Measurements from ENCODE around the gene ZNF496.

The ZNF496 gene

DNA sequence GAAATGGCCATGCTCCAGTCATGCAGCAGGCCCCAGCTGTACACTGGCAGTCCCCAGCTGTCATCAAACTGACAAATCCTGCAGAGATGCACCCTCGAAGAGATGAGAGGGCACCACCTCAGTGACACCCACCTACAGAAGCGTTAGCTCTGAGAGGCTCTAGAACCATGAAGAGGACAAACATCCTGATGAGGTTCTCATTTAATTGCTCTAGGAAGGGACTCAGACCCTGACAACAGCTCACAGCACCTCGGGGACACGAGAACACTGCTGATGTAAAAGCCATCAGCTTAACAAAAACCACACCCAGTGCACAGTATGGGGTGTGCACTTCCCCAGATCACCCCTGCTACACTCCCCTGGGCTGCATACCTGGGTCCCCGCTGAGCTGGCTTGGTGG is 3.4 kb downstream of the ZNF496 start:
- DNase-seq (ENCODE audit: low read depth), result no peak

DNA sequence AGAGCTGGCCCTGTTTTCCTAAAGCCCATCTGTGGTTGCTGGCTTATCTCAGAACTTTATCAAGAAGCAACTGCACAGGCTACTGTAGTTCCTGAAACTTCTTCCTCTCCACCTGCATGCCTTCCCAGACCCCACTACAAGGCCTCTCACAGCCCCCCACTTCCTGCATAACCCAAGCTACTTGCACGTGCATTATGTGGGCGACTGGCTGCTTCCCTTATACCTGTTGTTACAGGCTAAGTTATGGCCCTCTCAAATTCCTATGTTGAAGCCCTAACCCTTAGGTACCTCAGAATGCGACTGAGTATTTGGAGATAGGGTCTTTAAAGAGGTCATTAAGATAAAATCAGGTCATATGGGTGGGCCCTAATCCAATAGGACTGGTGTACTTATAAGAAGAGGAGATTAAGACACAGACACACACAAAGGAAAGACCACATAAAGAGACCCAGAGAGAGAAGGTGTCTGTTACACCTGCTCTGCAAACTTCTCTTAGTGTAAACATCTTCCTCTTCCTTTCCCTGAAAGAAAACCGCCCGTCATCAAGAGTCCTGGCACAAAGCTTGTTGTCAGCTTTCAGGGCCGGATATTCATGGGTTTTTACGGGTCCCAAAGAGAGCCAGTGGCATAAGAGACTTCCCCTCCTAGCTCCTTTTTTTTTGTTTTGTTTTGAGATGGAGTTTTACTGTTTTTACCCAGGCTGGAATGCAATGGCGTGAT is 5.1 kb downstream of the ZNF496 start:
- no peak for DNase-seq (ENCODE audit: low read depth)

DNA sequence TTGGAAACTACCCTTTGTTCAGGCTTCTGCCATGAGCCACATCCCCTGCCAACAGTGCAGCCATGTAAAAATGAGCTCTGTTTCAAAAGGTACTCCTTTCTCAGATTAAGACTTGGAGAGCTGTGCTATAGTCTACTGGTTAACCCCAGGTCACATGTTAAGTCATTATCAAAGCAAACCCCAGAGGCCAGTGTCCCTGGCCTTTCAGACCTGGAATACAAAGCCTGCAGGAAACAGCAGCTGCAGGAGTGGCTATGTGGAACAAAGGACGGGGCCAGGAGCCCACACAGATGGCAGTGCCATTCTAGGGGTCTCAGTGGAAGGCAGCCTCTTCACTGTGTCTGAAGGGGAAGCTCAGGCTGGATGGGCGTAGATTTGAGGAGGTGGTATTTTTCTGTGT is 6.7 kb downstream of the ZNF496 start:
- DNase-seq (ENCODE audit: low read depth), result no peak

DNA sequence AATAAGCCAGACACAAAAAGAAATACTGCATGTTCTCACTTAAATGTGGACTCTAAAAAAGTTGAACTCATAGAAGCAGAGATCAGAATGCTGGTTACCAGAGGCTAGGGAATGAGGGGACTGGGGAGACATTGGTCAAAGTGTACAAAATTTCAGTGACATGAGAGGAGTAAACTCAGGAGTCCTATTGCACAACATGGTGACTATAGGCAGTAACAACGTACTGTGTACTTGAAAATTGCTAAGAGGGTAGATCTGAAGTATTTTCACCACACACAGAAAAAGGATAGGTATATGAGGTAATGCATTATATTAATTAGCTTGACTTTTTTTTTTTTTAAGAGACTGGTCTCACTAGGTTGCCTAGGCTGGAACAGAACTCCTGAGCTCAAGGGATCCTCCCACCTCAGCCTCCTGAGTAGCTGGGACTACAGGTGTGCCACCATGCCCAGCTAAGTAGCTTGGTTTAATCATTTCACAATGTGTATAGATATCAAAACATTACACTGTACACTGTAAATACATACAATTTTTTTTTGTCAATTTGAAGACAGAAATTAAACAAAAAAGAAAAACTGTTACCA is 7.4 kb downstream of the ZNF496 start:
- no peak for DNase-seq (ENCODE audit: low read depth)

DNA sequence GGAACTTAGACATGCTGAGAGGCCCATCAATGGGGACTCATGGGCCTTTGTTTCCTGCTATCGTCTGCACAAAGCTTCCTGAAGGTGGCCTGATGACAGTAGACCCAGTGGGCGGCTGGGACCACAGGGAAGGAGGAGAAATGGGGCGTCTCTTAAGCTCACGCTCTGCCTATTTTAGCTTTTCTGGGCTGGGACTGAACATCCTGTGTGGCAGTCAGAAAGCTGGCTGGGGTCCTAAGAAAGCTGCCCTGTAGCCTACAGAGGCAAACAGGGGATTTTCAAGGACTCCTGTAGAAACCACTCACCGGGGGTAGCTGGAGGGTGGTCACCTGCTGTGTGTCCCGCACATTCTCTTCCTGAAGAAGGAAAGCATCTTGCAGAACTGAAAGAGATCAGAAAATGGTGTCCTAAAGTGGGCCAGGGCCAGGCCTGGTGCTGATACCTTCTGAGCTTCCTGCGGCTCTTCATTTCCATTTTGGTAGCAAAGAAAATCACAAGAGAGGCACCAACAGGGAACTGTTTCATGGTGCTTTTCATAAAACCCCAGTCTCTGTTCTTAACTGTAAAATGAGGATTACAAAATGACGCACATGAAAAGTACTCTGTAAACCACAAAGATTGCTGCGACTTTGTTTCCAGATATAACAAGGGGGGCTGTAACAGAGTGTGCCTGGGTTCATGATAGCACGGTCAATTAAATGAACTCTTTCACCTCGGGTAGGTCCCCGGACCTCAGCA is 8.6 kb downstream of the ZNF496 start:
- no peak for DNase-seq (ENCODE audit: low read depth)

DNA sequence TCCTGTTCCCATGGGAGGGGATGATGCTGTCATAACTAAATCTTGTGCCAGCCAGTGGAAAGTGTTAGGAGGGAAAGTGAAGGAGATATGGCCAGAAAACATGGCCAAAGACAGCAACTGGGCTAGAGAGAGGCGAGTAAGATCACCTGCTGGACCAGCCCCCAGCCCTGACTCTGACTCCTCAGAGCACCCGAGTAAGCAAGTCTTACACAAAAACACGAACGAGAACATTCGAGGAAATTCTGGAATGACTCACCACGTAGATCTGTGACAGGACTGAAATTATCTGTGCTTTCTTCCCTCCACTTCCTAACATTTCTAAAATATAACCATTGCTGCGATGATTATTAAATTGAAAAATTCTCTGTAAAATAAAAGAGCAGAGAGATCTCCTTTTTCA is 9.2 kb downstream of the ZNF496 start:
- DNase-seq (ENCODE audit: low read depth), result no peak

DNA sequence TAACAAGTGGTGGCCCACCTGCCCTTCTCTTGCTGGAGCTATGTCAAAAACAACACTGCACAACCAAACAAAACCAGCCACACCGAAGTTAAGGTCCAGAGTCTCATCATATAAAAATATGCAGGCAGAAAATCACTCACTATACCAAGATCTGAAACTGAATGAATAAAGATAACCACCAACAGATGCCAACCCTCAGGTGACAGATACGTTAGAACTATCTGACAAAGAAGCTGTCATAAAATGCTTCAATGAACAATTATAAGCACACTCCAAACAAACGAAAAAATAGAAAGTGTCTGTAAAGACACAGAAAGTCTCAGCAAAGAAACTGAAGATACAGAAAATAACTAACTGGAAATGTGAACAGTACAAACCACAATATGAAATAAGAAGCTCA is 14.0 kb downstream of the ZNF496 start:
- DNase-seq (ENCODE audit: low read depth), result no peak

DNA sequence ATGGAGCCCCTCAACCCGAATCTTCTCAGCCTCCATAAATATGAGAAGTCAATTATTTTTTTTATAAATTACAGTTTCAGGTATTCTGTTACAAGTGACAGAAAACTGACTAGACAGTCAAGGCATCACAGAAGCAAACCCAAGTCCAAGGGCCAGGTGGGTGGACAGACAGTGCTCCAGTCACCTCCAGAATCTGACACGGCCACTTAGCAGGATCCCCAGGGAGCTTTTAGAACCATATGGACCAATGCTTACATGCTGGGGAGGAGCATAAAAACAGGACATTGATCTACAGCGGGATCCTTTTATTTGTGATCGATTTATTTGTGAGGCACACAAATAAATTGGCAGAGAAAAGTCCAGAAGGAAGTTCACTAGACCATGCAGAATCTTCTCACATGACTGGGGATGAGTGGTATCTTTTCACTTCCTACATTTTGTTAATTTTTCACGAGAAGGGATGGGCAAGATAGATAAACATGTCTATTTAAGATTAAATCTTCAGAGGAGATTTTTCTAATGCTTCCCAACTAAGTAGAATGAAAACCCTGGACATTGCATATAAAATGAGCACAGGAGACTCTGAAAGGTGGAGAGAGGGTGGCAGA is 15.0 kb downstream of the ZNF496 start:
- DNase-seq (ENCODE audit: low read depth), result no peak

DNA sequence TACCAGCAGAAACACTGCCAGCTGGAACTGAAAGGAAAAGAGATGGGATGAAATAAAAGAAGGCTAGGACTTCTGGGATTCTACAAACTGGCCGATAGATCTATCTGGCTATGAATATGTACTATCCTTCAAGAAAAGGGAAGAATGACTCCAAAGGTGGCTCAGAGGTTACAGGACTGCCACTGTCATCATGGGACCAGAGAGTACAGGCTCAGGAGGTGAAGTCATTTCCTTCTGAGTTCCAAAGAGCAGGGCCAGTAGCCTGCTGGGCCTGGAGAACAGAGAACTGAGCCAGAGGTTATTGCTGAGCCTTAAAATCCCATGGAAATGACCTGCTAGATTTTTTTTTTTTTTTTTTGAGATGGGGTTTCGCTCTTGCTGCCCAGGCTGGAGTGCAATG is 27.6 kb downstream of the ZNF496 start:
- DNase-seq (ENCODE audit: low read depth), result no peak

DNA sequence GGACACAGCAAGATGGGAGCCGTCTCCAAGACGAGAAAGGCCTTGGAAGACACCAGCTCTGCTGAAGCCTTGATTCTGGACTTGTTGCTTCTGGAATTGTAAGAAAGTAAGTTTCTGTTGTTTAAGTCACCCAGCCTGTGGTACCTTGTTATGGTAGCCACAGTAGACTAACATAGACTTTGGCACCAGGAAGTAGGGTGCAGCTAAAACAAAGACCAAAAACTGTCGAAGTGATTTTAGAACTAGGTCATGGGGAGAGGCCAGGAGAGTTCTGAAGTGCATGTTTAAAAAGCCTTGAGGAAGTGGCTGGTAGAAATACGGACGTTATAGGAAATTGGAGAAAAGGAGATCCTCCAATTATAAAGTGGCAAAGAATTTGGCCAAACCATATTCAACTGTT is 28.5 kb downstream of the ZNF496 start:
- DNase-seq (ENCODE audit: low read depth), result no peak

DNA sequence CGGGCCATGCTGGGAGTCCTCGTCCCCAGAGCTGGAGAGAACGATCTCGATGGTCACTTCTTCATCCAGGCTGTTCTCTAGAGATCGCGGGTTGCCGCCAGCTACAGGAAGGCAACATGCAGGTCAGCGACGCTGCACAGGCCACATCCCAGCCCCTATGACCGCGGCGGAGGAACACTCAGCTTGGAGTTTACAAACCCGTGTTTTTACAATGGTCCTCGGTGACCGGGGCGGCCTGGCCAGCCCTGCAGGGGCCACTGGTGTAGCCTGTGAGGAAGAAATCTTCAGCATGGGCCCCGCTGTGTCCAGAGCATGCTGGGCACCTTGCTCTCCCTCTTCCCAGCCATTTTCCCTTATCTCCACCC is 30.5 kb downstream of the ZNF496 start:
- DNase-seq (ENCODE audit: low read depth), result no peak

DNA sequence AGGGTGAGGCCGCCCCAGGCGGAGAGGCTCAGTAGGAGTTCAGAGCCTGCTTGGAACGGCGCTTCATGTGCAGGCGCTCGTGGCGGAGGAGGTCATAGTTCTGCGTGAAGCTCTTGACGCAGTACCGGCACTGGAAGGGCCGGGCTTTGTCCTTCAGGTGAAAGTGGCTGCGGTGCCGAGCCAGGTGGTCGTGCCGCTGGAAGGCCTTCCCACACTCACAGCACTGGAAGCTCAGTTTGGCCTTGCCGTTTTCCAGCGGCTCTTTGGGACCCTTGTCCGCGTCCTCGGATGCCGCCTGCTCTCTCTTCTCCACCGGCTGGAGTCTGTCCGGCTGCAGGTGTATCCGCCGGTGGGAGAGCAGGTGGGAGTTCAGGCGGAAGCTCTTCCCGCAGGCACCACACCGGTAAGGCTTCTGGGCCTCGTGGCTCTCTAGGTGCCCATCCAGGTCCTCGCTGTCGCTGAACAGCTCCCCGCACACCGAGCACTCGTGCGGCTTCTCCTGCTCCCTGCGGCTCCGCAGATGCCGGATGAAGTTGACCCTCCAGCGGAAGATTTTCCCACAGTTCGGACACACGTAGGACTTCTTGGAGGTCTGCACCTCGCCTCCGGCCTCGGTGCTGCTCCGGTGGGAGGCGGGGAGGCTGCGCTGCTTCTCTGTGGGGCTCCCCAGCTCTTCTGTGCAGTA is 31.0 kb downstream of the ZNF496 start:
- no peak for DNase-seq (ENCODE audit: low read depth)

DNA sequence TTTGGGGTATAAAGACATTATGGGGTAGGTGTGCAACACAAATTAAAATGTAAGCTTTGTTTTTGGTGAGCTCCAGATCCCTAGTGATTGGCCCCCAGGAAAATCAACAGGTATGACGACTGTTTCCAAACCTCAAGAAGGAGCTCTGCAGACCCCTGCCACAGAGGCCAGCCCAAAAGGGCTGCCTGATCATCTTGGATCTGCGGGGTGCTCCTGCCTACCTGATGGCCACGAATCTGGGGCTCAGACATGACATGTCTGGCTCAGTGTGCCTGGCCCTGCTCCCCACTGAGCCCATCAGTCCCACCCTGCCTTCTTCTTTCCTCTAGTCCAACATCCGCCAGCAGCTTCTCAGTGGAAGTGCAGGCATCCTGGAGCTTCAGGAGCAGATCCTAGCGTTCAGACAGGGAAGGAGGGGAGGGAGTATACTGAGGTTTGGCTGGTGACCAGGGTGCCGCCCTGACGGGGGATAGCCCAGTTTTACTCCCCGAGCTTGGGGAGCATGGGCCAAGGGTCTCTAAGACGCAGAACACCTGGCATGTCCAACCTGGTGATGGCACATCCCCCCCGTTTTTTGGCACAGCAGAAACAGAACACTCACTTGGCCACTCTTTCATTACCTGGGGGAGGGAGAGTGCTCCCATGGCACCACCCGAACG is 31.8 kb downstream of the ZNF496 start:
- DNase-seq (ENCODE audit: low read depth), result no peak

DNA sequence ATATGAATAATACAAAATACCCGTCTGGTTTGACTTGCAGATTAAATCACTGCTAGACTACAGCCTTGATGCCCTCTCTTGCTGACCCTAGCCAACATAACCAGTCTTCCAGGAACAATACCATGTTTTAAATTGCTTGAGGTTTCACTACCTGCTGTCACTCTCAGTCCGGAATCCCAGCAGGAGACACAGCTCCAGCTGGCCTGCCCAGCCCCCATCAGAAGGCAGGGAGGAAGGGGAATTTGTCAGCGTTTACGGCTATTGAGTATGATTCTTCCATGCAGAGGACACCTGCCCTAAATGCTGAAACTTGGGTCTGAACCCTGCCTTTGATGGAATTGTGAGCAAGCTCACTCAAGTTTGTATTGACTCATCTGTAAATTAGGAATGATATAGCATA is 33.0 kb downstream of the ZNF496 start:
- no peak for DNase-seq (ENCODE audit: low read depth)

DNA sequence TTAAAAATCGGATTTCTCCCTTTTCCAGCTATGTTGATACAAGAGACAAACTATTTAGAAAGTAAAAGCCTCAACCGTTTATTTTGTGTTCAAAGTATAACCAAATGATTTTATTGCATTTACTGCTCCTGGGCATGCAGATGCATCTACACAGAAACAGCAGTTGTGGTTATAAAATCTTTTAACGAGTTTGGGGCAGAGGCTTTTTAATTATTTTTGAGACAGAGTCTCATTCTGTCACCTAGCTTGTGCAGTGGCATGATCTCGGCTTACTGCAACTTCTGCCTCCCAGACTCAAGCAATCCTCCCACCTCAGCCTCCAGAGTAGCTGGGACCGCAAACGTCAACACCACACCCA is 33.6 kb downstream of the ZNF496 start:
- no peak for DNase-seq (ENCODE audit: low read depth)

DNA sequence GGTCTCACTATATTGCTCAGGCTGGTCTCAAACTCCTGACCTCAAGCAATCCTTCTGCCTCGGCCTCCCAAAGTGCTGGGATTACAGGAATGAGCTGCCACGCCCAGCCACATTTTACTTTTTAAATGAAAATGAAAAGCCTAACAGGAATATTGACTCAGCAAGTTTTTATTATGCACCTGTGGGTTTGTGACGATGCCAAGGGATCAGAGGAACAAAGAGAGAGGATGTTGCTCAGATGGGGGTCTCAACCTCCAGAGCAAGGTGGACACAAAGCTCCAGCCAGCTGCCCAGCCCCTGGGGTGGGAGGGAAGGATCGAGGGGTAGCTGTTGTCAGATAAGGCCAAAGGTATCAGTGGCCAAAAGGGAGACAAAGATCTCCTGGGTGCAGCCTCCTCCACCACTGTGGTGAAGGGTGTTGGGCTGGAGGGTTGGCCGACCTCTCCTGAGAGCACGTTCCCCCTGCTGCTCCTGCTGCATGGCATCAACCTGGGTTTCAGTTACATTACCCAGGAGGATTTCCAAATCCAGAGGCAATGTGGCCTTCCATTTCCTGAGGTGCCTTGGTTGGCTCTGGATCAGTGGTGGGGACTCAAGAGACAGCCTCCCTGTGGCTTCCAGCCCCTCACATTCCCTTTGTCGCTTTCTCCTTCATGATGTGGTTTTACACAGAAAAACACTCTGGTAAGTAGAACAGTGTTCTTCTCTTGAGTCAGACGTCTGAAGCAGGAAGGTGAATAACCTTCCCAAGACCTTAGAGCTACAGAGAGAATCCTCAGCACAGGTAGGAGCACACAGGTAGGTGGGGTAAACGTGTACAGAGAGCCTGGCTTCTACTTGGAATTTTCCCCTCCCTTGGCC is 34.2 kb downstream of the ZNF496 start:
- no peak for DNase-seq (ENCODE audit: low read depth)

DNA sequence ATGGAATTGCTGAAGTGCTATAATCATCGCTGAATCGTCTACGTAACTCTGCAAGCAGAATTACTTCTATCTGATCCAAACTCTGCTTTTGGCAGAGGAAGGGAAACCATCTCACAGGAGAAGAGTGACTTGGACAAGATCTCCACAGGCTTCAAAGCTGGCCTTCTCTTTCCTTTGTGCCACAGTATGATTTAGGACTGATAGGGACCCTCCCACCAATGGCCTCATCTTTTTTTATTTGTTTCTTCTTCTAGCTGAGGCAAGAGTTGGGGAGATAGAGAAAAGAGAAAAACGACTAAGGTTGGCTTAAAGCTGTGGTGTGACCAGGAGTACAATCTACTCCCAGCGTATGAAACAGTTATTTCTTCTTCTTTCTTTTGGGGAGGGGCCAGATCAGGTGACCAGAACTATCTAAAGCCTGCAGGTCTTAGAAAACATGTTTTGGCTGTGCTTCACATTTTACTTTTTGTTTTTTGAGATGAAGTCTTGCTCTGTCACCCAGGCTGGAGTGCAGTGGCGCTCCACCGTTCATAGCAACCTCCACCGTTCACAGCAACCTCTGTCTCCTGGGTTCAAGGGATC is 35.0 kb downstream of the ZNF496 start:
- DNase-seq (ENCODE audit: low read depth), result no peak

DNA sequence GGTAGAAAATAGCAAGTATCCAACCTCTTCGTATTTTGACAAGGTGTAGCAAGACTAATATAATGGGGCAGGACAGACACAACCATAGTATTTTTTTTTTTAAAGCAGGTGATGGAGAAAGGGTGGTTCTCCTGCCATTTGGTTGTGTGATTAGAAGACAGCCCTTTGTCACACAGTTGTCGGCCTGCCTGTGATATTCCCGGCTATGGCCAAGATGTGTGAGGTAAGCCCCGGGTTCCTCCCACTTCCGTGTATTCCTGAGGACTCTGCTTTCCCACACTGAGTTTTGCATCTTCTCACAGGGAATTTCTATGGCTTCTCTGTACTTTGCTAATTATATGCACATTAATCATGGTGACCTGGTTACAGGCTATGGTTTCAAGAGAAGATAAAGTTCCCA is 35.9 kb downstream of the ZNF496 start:
- no peak for DNase-seq (ENCODE audit: low read depth)

DNA sequence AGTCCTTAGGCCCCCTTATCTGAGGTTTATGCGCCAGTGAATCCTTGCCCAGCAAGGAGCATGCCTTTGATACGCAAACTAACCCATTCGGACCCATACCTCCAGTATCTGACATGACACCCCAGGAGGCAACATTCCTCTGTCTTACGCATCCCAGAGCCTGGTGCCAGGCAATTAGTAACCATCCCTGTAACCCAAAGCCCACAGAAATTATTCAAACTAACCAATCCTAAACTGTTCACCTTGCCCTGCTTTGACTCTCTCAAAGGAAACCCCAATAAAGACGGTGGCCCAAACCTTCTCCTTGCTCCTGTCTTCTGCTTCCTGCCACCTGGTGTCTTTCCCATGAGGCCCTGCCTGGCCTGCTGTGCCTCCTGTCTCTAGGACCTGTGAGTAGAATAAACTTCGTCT is 36.4 kb downstream of the ZNF496 start:
- peak; percentile 50 for DNase-seq (ENCODE audit: low read depth)

DNA sequence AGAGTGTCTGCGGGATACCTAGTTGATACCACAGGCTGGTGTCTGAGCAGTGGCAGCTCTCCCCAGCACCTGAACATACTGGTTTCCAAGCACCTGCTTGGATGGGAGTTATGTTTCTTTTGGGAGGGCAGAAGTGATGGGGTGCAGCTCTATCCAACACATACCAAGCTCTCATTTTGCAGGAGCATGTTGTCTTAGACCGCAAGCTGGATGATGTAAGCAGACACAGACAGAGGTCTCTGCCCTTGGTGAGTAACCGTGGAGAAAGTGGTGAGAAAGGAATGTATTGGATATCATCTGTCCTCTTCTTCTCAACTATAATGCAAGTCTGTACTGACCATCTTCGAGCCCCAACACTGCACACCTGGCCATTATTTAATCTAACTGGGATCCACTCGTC is 37.4 kb downstream of the ZNF496 start:
- peak; percentile 89 for DNase-seq (ENCODE audit: low read depth)

DNA sequence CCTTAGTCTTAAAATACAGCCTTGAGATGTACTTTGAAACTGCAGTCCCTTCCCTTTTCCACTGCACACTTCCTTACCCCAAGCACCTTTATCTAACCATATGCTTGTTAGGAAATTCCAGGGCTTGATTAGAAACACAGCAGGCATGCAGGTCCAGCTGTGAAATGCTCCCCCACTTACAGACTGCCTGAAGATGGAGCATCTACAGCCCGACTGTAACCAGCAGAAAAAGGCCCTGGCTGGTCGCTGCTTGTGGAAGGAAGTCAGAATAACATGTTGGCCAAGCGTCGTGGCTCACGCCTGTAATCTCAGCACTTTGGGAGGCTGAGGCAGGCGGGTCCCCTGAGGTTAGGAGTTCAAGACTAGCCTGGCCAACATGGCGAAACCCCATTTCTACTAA is 38.6 kb downstream of the ZNF496 start:
- peak; percentile 60 for DNase-seq (ENCODE audit: low read depth)

All from non-pigmented ciliary epithelial cell (primary cell).